ENCODE results near the gene APOBEC3F. TPM values are rescaled to one million over a fixed set of nuclear protein-coding genes. Genes with fewer than 3 reads are reported as not detected.
"Not testable (repeated sequence)": the region's sequence is repeated elsewhere in the genome, so short reads cannot be mapped to it uniquely, and the experiment has no call there.

The APOBEC3F gene
- polyA plus RNA-seq, 1 of the 3 experiments (the other 2 are of a cell fraction) = 3.8 TPM

DNA sequence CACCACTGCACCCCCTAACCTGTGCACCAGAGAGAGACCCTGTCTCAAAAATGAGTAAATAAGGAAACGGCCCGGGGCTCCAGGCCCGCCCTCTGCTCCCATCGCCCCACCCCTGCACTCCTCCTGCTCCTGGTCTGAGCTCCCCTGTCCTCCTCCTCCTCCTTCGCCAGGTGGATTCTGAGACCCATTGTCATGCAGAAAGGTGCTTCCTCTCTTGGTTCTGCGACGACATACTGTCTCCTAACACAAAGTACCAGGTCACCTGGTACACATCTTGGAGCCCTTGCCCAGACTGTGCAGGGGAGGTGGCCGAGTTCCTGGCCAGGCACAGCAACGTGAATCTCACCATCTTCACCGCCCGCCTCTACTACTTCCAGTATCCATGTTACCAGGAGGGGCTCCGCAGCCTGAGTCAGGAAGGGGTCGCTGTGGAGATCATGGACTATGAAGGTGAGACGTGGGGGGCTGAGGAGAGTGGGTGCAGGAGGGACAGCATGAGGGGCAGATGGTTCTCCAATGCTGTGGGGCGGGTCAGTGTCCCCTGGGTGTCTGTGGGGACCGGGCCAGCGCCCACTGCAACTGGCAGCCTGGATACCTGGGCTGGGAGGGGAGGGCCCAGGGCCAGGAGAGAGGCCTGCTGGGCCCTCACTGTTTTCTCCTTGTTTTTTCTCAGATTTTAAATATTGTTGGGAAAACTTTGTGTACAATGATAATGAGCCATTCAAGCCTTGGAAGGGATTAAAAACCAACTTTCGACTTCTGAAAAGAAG is 22.9 kb upstream of the APOBEC3F start:
- 95% methylated on average over 8 of the region's 18 CpGs for WGBS (ENCODE audit: low lambda C conversion rate)
- Histone ChIP-seq H3K79me2 (ENCODE audit: insufficient read depth) (peaks cover 14% of the 10 kb centered on the region; the same call in 1 of the 2 replicates), H3K36me3 (replicated peaks in 1 of 2; ENCODE audit: control insufficient read depth in 1 of 2, insufficient read depth in 2 of 2, low read length in 1 of 2) (no peaks in the 10 kb centered on the region), H2AFZ (ENCODE audit: low read depth) (no peak overlapping the region), H3K27ac (ENCODE audit: low read depth in 2 of 2, low read length in 1 of 2) (no peak overlapping the region), H3K4me1 (ENCODE audit: control insufficient read depth in 1 of 2, insufficient read depth in 2 of 2, low read depth in 1 of 2, low read length in 1 of 2) (peaks cover 0 to 10% of the 10 kb centered on the region in 2 experiments; a peak in 1 of 4 replicates), H3K27me3 (ENCODE audit: insufficient read depth) (no peaks in the 10 kb centered on the region), H4K20me1 (ENCODE audit: insufficient read depth) (no peaks in the 10 kb centered on the region), H3F3A (replicated peaks; ENCODE audit: insufficient read depth) (no peaks in the 10 kb centered on the region), H3K9me2 (no peaks in the 10 kb centered on the region), H3K4me2 (no peak overlapping the region), H3K4me3 (ENCODE audit: low read depth in 2 of 2, low read length in 1 of 2) (no peak overlapping the region), H3K9me3 (no peaks in the 10 kb centered on the region), H3K9ac (no peak overlapping the region)
- DNase-seq = no peak
- ChIA-PET POLR2A (no interaction called here), CTCF (no interaction called here)
- no peak for TF ChIP-seq MXI1 (IDR thresholded peaks at IDR 0.05; ENCODE audit: low read depth, low read length)

GRCh38 chr22:39020021-39020651 is 20.5 kb upstream of the APOBEC3F start:
- H3K4me1 ChIP-seq (ENCODE audit: control insufficient read depth in 1 of 2, insufficient read depth in 2 of 2, low read depth in 1 of 2, low read length in 1 of 2); H3K9me3 ChIP-seq; POLR2A ChIA-PET; H3K9me2 ChIP-seq; DNase-seq; H4K20me1 ChIP-seq (ENCODE audit: insufficient read depth); H3F3A ChIP-seq (replicated peaks; ENCODE audit: insufficient read depth); H3K27me3 ChIP-seq (ENCODE audit: insufficient read depth); CTCF ChIA-PET; H3K9ac ChIP-seq; H3K4me3 ChIP-seq (ENCODE audit: low read depth in 2 of 2, low read length in 1 of 2); H3K4me2 ChIP-seq; H3K79me2 ChIP-seq (ENCODE audit: insufficient read depth); H3K36me3 ChIP-seq (replicated peaks in 1 of 2; ENCODE audit: control insufficient read depth in 1 of 2, insufficient read depth in 2 of 2, low read length in 1 of 2); H2AFZ ChIP-seq (ENCODE audit: low read depth): not testable (repeated sequence)
- 48% methylated on average over 6 of the region's 15 CpGs for WGBS (ENCODE audit: low lambda C conversion rate)
- peak overlapping the region in 1 of 2 experiments; percentile 50; a peak in 1 of 4 replicates for H3K27ac ChIP-seq (ENCODE audit: low read depth in 2 of 2, low read length in 1 of 2)

- Histone ChIP-seq H2AFZ (ENCODE audit: low read depth) (no peak overlapping the region), H3K36me3 (replicated peaks in 1 of 2; ENCODE audit: control insufficient read depth in 1 of 2, insufficient read depth in 2 of 2, low read length in 1 of 2) (no peaks in the 10 kb centered on the region), H3K4me3 (ENCODE audit: low read depth in 2 of 2, low read length in 1 of 2) (no peak overlapping the region), H3K4me1 (ENCODE audit: control insufficient read depth in 1 of 2, insufficient read depth in 2 of 2, low read depth in 1 of 2, low read length in 1 of 2) (peaks cover 0 to 6% of the 10 kb centered on the region in 2 experiments; a peak in 1 of 4 replicates), H3K9me3 (no peaks in the 10 kb centered on the region), H3K9ac (no peak overlapping the region), H3K9me2 (no peaks in the 10 kb centered on the region), H3K27me3 (ENCODE audit: insufficient read depth) (no peaks in the 10 kb centered on the region), H3K27ac (ENCODE audit: low read depth in 2 of 2, low read length in 1 of 2) (peak overlapping the region; percentile 19 to 49; a peak in 2 of 4 replicates), H3K79me2 (ENCODE audit: insufficient read depth) (no peaks in the 10 kb centered on the region), H3F3A (replicated peaks; ENCODE audit: insufficient read depth) (no peaks in the 10 kb centered on the region), H4K20me1 (ENCODE audit: insufficient read depth) (no peaks in the 10 kb centered on the region), H3K4me2 (no peak overlapping the region)
- TF ChIP-seq RCOR1 (IDR thresholded peaks at IDR 0.05; ENCODE audit: low read length) (no peak), TEAD4 (IDR thresholded peaks at IDR 0.05; ENCODE audit: borderline replicate concordance, insufficient read depth) (no peak), MXI1 (IDR thresholded peaks at IDR 0.05; ENCODE audit: low read depth, low read length) (no peak), SMC3 (IDR thresholded peaks at IDR 0.05; ENCODE audit: low read depth, low read length) (no peak)
- TF ChIP-seq, protein P1, sequence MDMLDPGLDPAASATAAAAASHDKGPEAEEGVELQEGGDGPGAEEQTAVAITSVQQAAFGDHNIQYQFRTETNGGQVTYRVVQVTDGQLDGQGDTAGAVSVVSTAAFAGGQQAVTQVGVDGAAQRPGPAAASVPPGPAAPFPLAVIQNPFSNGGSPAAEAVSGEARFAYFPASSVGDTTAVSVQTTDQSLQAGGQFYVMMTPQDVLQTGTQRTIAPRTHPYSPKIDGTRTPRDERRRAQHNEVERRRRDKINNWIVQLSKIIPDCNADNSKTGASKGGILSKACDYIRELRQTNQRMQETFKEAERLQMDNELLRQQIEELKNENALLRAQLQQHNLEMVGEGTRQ (IDR thresholded peaks at IDR 0.05; ENCODE audit: borderline replicate concordance, low read depth, low read length) = no peak
- ChIA-PET POLR2A (no interaction called here), CTCF (no interaction called here)
- WGBS (ENCODE audit: low lambda C conversion rate) = 100% methylated on average over 4 of the region's 9 CpGs
- no peak for DNase-seq
These were observed 19.0 kb upstream of the APOBEC3F start for GRCh38 chr22:39021552-39022250.
